Heart left ventricle (tissue), 13 donors: ENCODE results near the gene ALG6.

Experiments used
- POLR2A ChIP-seq, 2 donors: fragments of 450-650 bp; IDR thresholded peaks; one replicate each; pipeline ENCODE4 v1.6.1; 2017; ENCODE audit warnings: antibody characterized with exemption in 2 of 2, mild to moderate bottlenecking in 2 of 2, moderate library complexity in 2 of 2
- TF ChIP-seq, protein P1 (sequence below), 12 donors: fragments of 200-600 bp; sonication (generic) in 4 of 12; IDR thresholded peaks; one replicate each; pipeline versions ENCODE4 v1.5.0 to v1.8.0; 2018 to 2022; ENCODE audit warnings: antibody characterized with exemption in 12 of 12, mild to moderate bottlenecking in 5 of 12
- donor health status: ischemic (EF 13 %, LVEDD 7.1; RV severe dilation, severe dysfunction).
- donor health status: DM: no; HTN: yes; CAD: no.
- donor health status: DM: no; HTN: no; CAD: no.
- donor health status: ischemic (EF 25% LVEDD 6.9; RV normal size, moderate dysfunction).
- donor health status: ischemic (EF 25% LVEDD 5.7; RV mildly dilated, moderate dysfunction).
- donor health status: ischemic (EF 35%, LVEDD 5.7; RV mildly dilated, moderate dysfunction).
- donor health status: nonischemic (EF 11% LVEDD 7.7; RV severe dilation, severe dysfunction).
- donor health status: DM: yes; HTN: yes; CAD: no.
- donor health status: PGD.
- donor health status: ischemic (EF 29% LVEDD 5.4; RV normal size, mild dysfunction).
- donor health status: nonischemic (EF 23%, LVEDD 6.1; RV moderate dilation, normal function).

DNA sequence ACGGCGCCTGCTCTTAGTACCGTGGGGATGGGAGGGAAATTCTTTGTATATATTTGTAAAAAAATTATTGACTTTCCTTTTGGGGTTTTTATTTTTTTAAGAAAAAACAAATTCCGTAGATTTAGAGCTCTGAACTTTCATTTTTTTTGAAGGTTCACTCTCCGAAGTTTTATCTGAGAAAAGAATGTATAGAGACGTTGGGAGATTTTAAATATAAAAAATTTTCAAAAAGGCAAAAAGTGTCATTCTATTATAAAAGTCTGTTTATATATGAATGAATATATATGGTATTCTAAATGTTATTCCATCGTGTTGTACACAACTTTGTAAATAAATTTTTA, 42.7 kb upstream of the ALG6 start:
- TF ChIP-seq, protein P1, sequence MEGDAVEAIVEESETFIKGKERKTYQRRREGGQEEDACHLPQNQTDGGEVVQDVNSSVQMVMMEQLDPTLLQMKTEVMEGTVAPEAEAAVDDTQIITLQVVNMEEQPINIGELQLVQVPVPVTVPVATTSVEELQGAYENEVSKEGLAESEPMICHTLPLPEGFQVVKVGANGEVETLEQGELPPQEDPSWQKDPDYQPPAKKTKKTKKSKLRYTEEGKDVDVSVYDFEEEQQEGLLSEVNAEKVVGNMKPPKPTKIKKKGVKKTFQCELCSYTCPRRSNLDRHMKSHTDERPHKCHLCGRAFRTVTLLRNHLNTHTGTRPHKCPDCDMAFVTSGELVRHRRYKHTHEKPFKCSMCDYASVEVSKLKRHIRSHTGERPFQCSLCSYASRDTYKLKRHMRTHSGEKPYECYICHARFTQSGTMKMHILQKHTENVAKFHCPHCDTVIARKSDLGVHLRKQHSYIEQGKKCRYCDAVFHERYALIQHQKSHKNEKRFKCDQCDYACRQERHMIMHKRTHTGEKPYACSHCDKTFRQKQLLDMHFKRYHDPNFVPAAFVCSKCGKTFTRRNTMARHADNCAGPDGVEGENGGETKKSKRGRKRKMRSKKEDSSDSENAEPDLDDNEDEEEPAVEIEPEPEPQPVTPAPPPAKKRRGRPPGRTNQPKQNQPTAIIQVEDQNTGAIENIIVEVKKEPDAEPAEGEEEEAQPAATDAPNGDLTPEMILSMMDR (IDR thresholded peaks at IDR 0.05): no peak
- TF ChIP-seq POLR2A (IDR thresholded peaks at IDR 0.05): no peak
